Heart right ventricle (tissue), 16 donors: ENCODE data around the gene PTP4A2. TPM values are rescaled to one million over a fixed set of nuclear protein-coding genes. Genes with fewer than 3 reads are reported as not detected.

Source experiments
- ATAC-seq, 8 donors: fragments of 200-7000 bp; cut with Tn5 transposase; one replicate each; pipeline ENCODE4 v1.9.1; 2020; ENCODE audit warnings: mild to moderate bottlenecking in 8 of 8, moderate library complexity in 8 of 8, moderate number of reproducible peaks in 1 of 8
- DNase-seq, 2 donors: peaks; one replicate each; pipeline ENCODE4 v3.0.0-alpha.2; 2020
- H3K27ac ChIP-seq, 10 donors: fragments of 200-600 bp; sonication (generic) in 2 of 10; one replicate each; pipeline versions ENCODE4 v1.5.0 to v1.8.0; 2020 to 2022; ENCODE audit warnings: mild to moderate bottlenecking in 3 of 10
- H3K27me3 ChIP-seq, 7 donors: fragments of 200-600 bp; one replicate each; pipeline ENCODE4 v1.8.0; 2021 to 2022; ENCODE audit warnings: mild to moderate bottlenecking in 2 of 7
- H3K36me3 ChIP-seq, 9 donors: fragments of 200-600 bp; sonication (generic) in 1 of 9; one replicate each; pipeline versions ENCODE4 v1.5.0 to v1.8.0; 2020 to 2022; ENCODE audit warnings: mild to moderate bottlenecking in 2 of 9
- H3K4me1 ChIP-seq, 9 donors: fragments of 200-600 bp; sonication (generic) in 1 of 9; one replicate each; pipeline versions ENCODE4 v1.5.0 to v1.8.0; 2020 to 2022; ENCODE audit warnings: mild to moderate bottlenecking in 4 of 9
- H3K4me3 ChIP-seq, 10 donors: fragments of 200-600 bp; sonication (generic) in 2 of 10; one replicate each; pipeline versions ENCODE4 v1.5.0 to v1.8.0; 2020 to 2022; ENCODE audit warnings: mild to moderate bottlenecking in 7 of 10, moderate library complexity in 2 of 10
- H3K9me3 ChIP-seq, 11 donors: fragments of 200-600 bp in 10 of 11; sonication (generic) in 2 of 11; one replicate each; pipeline versions ENCODE4 v1.5.0 to v1.8.0; 2013 to 2022; ENCODE audit warnings: mild to moderate bottlenecking in 2 of 11, control low read depth in 1 of 11, moderate library complexity in 1 of 11
- whole genome bisulfite sequencing, 2 donors: extraction: QIAGEN DNeasy Blood & Tissue Kit; methylation state at CpG; one replicate each; pipeline ENCODE4 v1.1.7; 2013; ENCODE audit warnings: inconsistent platforms in 1 of 2; 5-methylcytosine and 5-hydroxymethylcytosine counted together
- intact Hi-C, 10 donors: fragments of 100-400 bp; cut with DNase I; formaldehyde crosslinking; loops; one replicate each; pipeline versions ENCODE4 v1.11.1 to v1.14.2; 2022
- polyA plus RNA-seq, 2 donors: library from polyadenylated mRNA; stranded (reverse); fragments of 200-250 nt; gene quantifications; one replicate each; pipeline ENCODE4 v1.2.3, GENCODE V29; 2013
- total RNA-seq, 10 donors: library from RNA; stranded (reverse); fragmentation: NEBNext Ultra II Directional in 3 of 10; extraction: Animal tissue kit (Norgen Biotek cat#: 25700) in 3 of 10; gene quantifications; one replicate each; pipeline versions ENCODE4 v1.2.1 to v1.2.4, GENCODE V29; 2021 to 2023
- TF ChIP-seq, protein P1 (sequence below), 9 donors: fragments of 200-600 bp; sonication (generic) in 2 of 9; IDR thresholded peaks; one replicate each; pipeline versions ENCODE4 v1.5.0 to v1.8.0; 2021 to 2022; ENCODE audit warnings: antibody characterized with exemption in 9 of 9, mild to moderate bottlenecking in 5 of 9, moderate library complexity in 1 of 9
- donor health status: Arrhythmogenic right ventricular cardiomyopathy.
- donor health status: ischemic (EF 13 %, LVEDD 7.1; RV severe dilation, severe dysfunction).
- donor health status: healthy with polysubstance abuse.
- donor health status: DM: no; HTN: yes; CAD: no.
- donor health status: DM: no; HTN: no; CAD: no.
- donor health status: ischemic (EF 25% LVEDD 6.9; RV normal size, moderate dysfunction).
- donor health status: ischemic (EF 25% LVEDD 5.7; RV mildly dilated, moderate dysfunction).
- donor health status: healthy.
- donor health status: DM: yes; HTN: yes; CAD: no.
- donor health status: Ischemic cardiomyopathy.
- donor health status: ischemic (EF 35%, LVEDD 5.7; RV mildly dilated, moderate dysfunction).
- donor health status: nonischemic (EF 11% LVEDD 7.7; RV severe dilation, severe dysfunction).
- donor health status: DM: yes; HTN: yes; CAD: no.
- donor health status: PGD.
- donor health status: ischemic (EF 29% LVEDD 5.4; RV normal size, mild dysfunction).
- donor health status: nonischemic (EF 23%, LVEDD 6.1; RV moderate dilation, normal function).

The PTP4A2 gene
- total and polyA plus RNA-seq, 12 donors: 49.5 to 506 (median 223) TPM

DNA sequence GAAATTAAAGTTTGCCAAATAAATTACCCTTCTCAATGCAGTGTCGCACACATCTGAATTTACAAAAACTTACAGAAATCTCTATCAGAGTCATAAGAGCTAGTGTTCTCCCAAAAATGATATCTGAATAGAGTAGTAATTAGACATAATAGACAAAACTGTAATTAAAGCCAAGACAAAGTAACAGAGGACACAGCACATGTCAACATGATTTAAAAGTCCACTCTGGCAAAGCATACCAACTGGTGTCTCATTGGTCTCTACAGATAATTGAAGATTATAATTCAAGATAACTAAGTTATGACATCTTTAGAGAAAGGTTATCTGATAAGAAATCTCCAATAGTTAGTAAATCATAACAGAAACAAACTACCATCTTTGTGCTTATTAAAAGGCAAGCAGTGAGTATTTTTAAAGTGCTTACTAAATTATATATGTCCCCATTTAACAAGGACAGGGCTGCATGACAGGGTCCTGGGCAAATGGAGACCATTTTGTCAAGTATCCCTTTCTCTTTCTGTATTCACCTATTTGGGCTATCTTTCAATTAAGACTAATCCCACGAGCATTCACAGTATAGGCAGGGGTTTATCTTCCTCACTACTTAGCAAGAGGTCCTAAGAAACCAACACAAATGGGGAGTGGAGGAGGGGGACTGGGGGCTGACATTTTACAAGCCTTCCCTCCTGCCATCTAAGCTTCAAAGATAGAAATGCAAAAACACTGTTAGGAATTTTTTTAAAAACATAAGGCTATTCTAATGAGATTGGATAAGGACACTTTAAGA is 26.0 kb downstream of the PTP4A2 start:
- H3K4me3 ChIP-seq: no peak overlapping the region
- TF ChIP-seq, protein P1, sequence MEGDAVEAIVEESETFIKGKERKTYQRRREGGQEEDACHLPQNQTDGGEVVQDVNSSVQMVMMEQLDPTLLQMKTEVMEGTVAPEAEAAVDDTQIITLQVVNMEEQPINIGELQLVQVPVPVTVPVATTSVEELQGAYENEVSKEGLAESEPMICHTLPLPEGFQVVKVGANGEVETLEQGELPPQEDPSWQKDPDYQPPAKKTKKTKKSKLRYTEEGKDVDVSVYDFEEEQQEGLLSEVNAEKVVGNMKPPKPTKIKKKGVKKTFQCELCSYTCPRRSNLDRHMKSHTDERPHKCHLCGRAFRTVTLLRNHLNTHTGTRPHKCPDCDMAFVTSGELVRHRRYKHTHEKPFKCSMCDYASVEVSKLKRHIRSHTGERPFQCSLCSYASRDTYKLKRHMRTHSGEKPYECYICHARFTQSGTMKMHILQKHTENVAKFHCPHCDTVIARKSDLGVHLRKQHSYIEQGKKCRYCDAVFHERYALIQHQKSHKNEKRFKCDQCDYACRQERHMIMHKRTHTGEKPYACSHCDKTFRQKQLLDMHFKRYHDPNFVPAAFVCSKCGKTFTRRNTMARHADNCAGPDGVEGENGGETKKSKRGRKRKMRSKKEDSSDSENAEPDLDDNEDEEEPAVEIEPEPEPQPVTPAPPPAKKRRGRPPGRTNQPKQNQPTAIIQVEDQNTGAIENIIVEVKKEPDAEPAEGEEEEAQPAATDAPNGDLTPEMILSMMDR (IDR thresholded peaks at IDR 0.05): no peak

DNA sequence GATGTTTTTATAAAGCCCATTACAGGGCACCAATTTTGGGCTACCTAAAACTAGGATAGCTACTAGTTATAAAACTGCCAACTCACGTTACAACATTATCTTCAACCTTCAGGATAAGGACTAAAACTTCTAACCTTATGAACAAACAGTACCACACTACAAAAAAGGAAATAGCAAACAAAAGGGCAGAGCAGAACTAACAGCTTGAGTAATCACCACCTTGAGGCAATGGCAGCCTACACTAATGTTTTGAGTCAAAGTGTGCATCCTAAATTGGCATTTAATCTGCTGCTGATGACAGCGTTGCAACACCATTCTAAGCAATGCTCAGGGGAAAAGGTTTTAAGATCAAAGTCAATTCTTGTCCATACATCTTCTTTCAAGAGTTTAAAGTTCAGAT is 27.2 kb downstream of the PTP4A2 start:
- Histone ChIP-seq H3K4me3 (no peak overlapping the region), H3K27ac (no peak overlapping the region), H3K4me1 (peaks cover 0 to 55% (median 15%) of the 10 kb centered on the region in 9 donors), H3K27me3 (no peaks in the 10 kb centered on the region), H3K36me3 (peaks cover 0 to 98% (median 38%) of the 10 kb centered on the region in 9 donors), H3K9me3 (no peaks in the 10 kb centered on the region)
- ATAC-seq (peak in 1 of 8 donors; percentile 60), DNase-seq (no peak)
- intact Hi-C loops: loop anchor here in 1 of 10 donors (10.0 kb wide), 1 partner anchor 54 kb away; no protein-coding TSS in a partner anchor
- TF ChIP-seq, protein P1 (IDR thresholded peaks at IDR 0.05): no peak
- WGBS, 2 donors: 41 to 51% methylated on average over 2 of the region's 2 CpGs

More for the DNA sequence above, 26.0 kb downstream of the PTP4A2 start:
- H3K4me1 ChIP-seq: peaks cover 0 to 60% (median 19%) of the 10 kb centered on the region in 9 donors
- no peaks in the 10 kb centered on the region for H3K9me3 ChIP-seq
- 69 to 74% methylated on average over 2 of the region's 2 CpGs for WGBS, 2 donors
- H3K27ac ChIP-seq: no peak overlapping the region
- intact Hi-C loops: loop anchor here in 1 of 10 donors (10.0 kb wide), 1 partner anchor 53 kb away; no protein-coding TSS in a partner anchor
- no peak for ATAC-seq
- H3K27me3 ChIP-seq: no peaks in the 10 kb centered on the region
- DNase-seq: no peak
- peaks cover 0 to 100% (median 34%) of the 10 kb centered on the region in 9 donors for H3K36me3 ChIP-seq

DNA sequence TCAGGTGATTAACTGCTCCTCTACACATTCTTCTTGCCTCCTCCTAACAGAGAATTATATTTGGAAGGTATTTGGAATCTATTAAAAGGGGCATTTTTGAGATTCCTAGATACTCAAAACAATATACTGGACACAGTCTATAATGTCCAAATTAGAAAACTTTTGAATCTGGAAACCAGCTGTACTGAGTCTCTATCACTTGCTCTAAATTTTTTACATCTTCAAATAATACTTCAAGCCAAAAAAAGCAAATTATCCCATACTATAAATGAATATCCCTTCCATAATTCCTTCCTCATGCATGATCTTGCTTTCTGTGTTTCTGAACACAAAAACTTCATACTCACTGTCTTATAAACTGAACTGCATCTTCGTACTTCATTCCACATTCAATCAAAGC is 28.5 kb downstream of the PTP4A2 start:
- 90 to 94% methylated on average over 1 of the region's 1 CpG for WGBS, 2 donors
- TF ChIP-seq, protein P1 (IDR thresholded peaks at IDR 0.05): no peak
- H3K27ac ChIP-seq: no peak overlapping the region
- H3K36me3 ChIP-seq: peaks cover 0 to 98% (median 34%) of the 10 kb centered on the region in 9 donors
- H3K4me1 ChIP-seq: peaks cover 0 to 61% (median 15%) of the 10 kb centered on the region in 9 donors
- intact Hi-C loops: loop anchor here in 1 of 10 donors (10.0 kb wide), 1 partner anchor 55 kb away; no protein-coding TSS in a partner anchor
- H3K9me3 ChIP-seq: no peaks in the 10 kb centered on the region
- H3K27me3 ChIP-seq: no peaks in the 10 kb centered on the region
- ATAC-seq (no peak), DNase-seq (no peak)
- no peak overlapping the region for H3K4me3 ChIP-seq

GRCh38 chr1:31906557-31906956 is 31.6 kb downstream of the PTP4A2 start:
- no peak overlapping the region for H3K4me3 ChIP-seq
- intact Hi-C loops: no loop called here
- H3K36me3 ChIP-seq: peaks cover 0 to 67% (median 27%) of the 10 kb centered on the region in 9 donors
- H3K9me3 ChIP-seq: peaks cover 0 to 6% (median 0%) of the 10 kb centered on the region in 11 donors
- H3K4me1 ChIP-seq: peaks cover 0 to 44% (median 8%) of the 10 kb centered on the region in 9 donors
- no peak for DNase-seq
- TF ChIP-seq, protein P1 (IDR thresholded peaks at IDR 0.05): no peak
- ATAC-seq: no peak
- 98 to 100% methylated on average over 2 of the region's 2 CpGs for WGBS, 2 donors
- H3K27me3 ChIP-seq: no peaks in the 10 kb centered on the region
- no peak overlapping the region for H3K27ac ChIP-seq
